Measurements from ENCODE around the gene CD44. TPM values are rescaled to one million over a fixed set of nuclear protein-coding genes. Genes with fewer than 3 reads are reported as not detected.

The CD44 gene
- polyA plus RNA-seq, 5 donors, result 323 to 590 (median 452) TPM

DNA sequence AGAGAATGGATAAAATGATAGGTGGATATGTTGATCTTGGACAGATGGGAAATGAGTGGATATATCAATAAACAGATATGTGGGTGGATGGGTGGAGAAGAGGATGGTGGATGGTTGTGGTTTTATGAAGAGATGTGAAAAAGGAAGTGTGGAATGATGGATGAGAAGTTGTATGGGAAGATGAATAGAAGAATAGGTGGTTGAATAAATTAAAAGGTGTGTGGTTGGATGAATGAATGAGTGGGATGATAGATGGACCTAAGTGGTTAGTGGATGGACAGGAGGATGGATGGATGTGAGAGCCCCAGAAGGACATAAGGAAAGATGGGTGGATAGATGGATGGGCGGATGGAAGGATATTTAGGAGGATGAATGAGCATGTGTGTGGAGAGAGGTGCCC is 913 bp upstream of the CD44 start:
- DNase-seq, result no peak

- peak in 1 of 2 donors; percentile 66 for DNase-seq
Measured at GRCh38 chr11:35138606-35138942, 397 bp upstream of the CD44 start.

DNA sequence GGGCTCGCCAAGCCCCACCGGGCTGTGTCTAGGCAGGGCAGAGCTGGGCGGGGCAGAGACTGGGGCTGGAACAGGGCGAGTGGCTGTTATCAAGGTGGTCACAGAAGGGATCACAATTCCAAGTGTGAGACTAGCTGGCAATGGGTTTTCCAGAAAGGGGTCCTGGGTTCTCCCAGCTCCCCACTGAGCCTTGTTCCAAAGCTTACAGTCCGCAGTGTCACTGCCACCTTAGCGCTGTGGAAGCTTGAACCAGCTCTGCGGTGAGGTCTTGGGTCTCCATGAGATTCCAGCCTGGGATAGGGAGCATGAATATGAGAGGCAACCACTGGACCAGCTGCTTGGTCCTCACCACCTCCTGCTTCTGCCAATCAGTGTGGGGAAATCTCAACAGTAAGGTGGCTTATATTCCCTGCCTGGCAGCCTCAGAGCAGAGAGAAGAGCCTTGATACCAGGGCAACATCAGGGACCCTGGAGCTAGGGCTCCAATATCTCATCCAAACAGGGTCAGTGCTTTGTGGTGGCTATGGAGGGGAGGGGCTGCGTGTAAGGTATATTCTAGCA is 831 bp downstream of the CD44 start:
- DNase-seq, result no peak

DNA sequence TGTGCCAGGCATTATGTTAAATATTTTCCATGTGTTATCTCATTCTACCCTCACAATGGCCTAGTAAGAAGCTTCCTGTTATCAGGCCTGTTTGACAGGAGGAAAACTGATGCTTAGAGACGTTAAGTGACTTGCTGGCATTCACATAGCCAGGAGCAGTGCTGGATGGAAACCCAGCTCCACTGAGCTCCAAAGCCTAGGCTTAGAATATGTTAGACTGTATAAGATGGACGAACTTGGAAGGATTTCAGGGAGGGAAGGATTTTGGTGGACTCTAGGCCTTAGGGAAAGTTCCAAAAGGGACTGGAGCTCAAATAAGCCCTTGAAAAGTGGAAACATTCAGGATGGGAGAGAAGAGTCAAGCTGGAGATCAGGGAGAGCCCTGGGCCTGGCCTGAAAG is 2.1 kb downstream of the CD44 start:
- DNase-seq, result no peak

- DNase-seq, result no peak
Measured at GRCh38 chr11:35141571-35141971, 2.6 kb downstream of the CD44 start.

DNA sequence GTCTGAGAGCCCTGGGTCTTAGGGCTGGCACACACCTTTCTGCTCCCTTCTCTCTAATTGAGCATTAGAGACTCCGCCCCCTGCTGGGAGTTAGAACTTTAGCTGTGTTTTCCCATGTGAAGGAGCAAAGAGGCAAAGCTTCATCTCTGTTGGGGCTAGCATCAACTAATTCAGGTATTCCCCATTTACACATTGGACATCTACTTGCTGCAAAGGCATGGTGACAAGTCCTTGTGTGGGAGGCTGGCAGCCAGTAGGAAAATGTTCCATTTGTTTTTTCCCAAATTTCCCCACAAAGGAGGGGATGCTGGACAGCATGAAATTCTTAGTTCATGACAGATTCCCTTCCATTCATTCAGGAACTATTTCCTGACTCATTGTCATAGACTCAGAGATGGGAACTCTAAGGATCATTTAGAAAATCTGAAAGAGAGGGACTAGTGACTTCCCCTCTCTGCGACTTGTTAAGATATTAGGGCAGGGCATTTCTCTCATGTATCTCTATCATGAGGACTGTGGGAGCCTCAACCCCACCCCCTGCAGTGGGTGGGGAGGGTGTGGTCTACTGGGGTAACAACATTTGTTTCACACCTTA is 3.6 kb downstream of the CD44 start:
- no peak for DNase-seq

GRCh38 chr11:35143297-35144135 is 4.5 kb downstream of the CD44 start:
- no peak for DNase-seq

DNA sequence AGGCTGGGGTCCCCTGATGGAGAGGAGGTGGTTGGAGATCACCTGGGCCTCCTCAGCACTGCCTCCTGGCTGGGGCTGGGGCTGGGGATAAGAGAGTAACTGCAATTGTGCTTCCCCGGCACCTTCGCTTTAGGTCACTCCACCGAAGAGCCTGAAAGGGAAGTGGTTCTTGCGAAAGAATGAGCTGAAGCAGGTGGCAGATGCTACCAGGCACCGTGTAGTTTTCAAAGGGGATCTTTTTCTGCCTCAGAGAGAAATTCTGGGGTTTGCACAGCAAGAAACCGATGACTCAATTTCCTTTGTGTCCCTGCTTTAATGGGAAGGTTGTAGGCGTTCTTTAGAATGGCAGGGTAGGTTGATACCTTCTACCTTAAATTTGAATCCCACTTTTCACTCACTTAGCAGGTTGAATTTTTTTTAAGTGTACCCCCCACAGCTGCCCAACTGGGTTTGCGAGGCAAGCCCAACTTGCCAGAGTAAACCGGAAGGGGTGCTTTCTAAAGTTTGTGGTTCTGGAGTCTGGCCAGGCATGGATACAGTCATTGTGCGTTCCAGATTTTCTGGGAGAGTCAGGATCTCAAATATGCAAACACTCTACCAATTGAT is 5.3 kb downstream of the CD44 start:
- DNase-seq, result no peak

DNA sequence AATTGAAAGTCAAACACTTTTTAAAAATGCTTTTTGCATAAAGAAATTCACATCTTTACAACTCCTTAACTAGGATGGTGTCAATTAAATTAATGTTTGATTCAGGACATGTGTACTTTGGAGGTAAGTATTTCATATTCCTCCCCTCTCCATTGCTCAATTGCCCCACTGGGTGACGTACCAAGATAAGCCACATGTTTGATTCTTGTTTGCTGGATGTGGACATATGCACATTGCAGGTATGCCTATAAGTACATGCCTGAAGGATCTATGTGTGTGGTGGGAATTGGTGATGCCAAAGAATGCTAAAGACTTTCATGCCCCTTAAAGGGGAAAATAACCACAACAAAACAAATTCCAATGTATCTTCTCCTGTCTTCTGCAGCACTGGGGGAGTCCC is 5.8 kb downstream of the CD44 start:
- no peak for DNase-seq

GRCh38 chr11:35145271-35145670 is 6.3 kb downstream of the CD44 start:
- DNase-seq, result no peak

- DNase-seq, result no peak
Measured at GRCh38 chr11:35146074-35146521, 7.1 kb downstream of the CD44 start.

DNA sequence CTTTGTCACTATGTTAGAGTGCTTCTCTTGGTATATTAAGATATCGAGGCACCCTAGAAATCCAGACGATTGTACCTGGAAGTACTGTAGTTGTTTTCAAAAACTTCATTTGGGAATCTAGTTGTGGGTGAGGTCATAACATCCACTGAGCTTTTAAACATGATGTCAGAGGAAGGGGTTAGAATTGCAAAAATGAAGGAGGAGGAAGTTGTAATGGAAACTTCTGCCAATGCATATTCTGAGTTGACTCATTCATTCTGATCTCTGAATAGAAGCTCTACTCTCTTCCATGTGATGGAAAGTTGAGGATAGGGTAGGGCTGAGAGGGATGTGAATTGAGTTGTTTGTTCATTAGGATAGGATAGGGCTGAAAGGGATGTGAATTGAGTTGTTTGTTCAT is 7.7 kb downstream of the CD44 start:
- no peak for DNase-seq

- no peak for DNase-seq
Measured at GRCh38 chr11:35147235-35147634, 8.3 kb downstream of the CD44 start.

DNA sequence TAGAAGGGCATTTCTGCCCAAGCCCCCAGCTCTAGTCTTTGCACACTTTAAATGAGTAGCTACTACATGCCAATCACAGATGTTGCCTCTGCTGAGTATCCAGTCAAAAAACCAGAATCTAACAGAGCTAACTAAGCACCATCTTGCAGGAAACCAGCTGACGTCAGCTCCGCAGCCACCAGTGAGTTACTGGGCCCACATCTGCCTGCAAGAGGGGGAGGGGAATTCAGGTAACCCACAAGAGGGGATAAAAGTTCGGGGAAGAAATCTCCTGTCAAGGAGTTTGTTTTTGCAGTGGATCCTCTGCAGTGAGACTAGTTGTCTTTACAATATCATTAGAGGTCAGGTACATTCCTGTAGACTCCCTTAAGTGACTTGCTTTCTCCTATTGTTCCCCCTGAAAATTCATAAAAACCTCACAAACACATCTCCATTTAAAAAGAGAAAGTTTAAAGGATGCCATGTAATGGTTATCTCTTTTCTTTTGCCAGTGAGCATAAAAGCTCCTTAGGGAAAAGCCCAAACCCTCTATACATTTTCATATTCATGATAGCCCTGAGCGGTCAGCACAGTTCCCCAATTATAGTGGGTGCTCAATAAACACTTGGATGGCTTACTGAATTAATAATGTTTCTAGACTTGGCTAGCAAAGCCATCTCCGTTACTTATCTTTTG is 9.3 kb downstream of the CD44 start:
- no peak for DNase-seq

DNA sequence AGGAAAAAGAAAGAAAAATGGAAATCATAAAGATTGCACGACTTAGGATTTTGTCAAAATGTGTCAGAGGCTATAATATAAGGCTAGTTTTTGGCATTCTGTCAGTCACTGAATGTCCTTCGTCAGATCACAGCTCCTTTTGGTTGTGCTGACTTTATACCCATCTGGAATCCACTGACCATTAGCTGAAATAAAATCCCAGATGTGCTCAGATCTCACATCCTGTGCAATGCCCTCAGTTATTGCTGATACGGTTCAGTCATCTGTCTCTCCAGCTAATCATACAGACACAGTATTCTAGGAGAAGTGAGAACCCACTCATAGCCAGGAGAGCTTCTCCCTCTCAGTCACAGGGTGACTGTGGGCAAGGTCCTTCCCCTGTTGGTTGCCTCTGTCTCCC is 11.5 kb downstream of the CD44 start:
- DNase-seq, result no peak

- no peak for DNase-seq
Measured at GRCh38 chr11:35151241-35151640, 12.3 kb downstream of the CD44 start.

GRCh38 chr11:35151683-35152280 is 12.8 kb downstream of the CD44 start:
- DNase-seq, result no peak

DNA sequence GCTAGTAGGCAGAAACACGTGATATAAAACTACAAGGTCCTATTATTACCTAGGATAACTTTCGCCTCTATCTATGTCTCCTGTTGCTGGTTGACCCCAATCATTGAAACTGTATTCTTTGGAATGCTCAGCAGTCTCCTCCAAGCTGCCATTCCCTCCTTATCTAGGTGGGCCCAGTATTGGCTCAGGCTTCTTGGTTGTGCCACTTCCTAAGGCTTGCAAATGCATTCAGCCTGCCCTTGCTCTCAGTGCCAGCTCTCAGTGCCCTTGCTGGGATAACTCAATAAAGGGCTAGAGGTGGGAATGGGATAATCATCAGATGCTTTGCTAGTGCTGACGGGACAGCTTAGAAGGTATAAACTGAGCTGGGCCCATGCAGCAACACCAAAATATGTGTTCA is 13.6 kb downstream of the CD44 start:
- DNase-seq, result no peak

- no peak for DNase-seq
Measured at GRCh38 chr11:35153280-35153679, 14.3 kb downstream of the CD44 start.

- DNase-seq, result no peak
Measured at GRCh38 chr11:35154952-35155351, 16.0 kb downstream of the CD44 start.

DNA sequence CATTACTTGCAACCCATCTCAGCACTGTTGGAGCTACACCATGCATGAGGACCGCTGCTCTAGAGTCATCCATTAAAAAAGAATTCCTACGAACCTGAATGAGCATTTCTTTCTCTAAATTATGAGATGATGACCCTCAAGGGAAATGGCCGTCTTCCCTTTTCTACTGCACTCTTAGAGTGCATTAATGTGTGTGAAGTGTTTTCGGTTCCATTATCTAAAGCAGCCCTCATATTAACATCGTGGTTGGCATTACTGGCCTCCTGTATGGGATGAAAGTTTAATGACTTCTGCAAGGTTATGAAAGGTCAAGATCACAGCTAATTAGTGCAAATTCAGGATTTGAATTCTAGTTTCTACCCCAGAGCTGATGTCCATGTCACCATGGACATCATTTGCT is 16.7 kb downstream of the CD44 start:
- no peak for DNase-seq

All from right lung (tissue), 5 donors.